HG03354 (cell line): ENCODE measurements around the gene FXR2.
A peak's percentile ranks its signal among the peaks of the same experiment; 100 is the strongest.
"Not testable (repeated sequence)": the region's sequence is repeated elsewhere in the genome, so short reads cannot be mapped to it uniquely, and the experiment has no call there.

Source experiments
- ATAC-seq: cut with Tn5 transposase; IDR thresholded peaks from one replicate; pipeline ENCODE4 v1.9.1; 2021; ENCODE audit warnings: mild to moderate bottlenecking; ENCODE audit not compliant: unreplicated experiment, poor library complexity, severe bottlenecking

FXR2 gene

DNA sequence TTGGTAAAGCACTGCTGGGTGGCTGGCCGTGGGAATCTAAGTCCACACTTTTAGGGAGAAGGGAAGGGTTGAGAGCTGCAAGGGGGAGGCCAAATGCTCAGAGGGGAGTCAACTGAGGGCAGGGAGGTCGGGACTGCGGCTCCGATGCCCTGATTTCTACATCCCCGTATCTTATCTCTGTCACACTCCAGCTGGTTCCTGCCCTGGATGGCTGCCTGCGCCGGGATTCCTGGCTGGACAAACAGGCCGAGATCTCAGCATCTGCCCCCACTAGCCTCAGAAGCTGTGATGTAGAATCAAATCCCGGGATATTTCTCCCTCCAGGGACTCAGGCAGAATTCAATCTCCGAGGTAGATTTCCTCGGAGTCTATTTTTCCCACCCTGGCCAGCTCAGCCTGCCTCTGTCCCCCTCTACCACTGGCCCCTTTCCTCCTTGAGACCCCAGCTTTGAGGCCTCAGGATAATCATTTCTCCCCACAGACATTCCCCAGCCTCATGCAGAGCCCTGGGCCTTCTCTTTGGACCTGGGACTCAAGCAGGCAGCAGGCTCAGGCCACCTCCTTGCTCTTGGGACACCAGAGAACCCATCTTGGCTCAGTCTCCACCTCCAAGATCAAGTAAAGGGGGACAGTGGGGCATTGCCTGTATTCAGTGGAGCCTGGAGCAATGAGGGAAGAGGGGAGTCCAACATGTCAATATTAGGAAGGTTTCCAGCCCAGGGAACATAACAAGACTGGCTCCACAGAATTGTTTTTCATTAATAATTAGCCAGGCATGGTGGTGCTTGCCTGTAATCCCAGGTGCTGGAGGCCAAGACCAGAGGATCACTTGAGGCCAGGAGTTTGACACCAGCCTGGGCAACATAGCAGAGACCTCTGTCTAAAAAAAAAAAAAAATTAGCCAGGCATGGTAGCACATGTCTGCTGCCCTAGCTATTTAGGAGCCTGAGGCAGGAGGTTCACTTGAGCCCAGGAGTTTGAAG lies 17.0 kb upstream of the FXR2 start:
- no peak for ATAC-seq

- ATAC-seq: no peak
Observed at GRCh38 chr17:7629939-7630571, 15.4 kb upstream of the FXR2 start, which contains the start of gene SHBG. SHBG (plus strand) TSS chr17:7630135; CDS start chr17:7630173, 38 bp downstream.

- peak; percentile 93 for ATAC-seq
Observed at GRCh38 chr17:7627250-7628121, 12.8 kb upstream of the FXR2 start, which contains the start of gene SAT2. SAT2 (minus strand) TSS chr17:7627821; CDS start chr17:7627635, 186 bp downstream.

DNA sequence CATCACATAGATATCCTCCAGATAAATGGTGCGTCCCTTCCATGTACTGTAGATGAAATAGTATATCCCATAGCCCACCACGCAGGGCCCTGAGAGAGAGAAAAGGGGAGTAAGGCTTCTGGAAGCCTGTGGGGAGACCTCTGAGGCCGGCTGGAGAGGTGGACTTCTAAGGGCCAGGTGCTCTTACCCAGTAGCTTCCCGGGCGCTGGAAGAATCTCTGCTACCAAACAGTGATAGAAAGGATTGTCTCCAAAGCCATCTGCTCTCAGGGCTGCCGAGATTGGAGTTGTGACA lies 12.2 kb upstream of the FXR2 start:
- no peak for ATAC-seq

- ATAC-seq: no peak
Observed at GRCh38 chr17:7626307-7626706, 11.6 kb upstream of the FXR2 start.

DNA sequence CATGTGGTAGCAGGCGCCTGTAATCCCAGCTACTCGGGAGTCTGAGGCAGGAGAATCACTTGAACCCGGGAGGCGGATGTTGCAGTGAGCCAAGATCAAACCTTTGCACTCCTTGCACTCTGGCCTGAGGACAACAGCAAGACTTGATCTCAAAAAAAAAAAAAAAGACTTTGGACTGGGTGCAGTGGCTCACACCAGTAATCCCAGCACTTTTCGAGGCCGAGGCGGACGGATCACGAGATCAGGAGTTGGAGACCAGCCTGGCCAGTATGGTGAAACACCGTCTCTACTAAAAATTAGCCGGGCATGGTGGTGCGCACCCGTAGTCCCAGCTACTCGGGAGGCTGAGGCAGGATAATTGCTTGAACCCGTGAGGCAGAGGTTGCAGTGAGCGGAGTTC lies 11.1 kb upstream of the FXR2 start:
- not testable (repeated sequence) for ATAC-seq

DNA sequence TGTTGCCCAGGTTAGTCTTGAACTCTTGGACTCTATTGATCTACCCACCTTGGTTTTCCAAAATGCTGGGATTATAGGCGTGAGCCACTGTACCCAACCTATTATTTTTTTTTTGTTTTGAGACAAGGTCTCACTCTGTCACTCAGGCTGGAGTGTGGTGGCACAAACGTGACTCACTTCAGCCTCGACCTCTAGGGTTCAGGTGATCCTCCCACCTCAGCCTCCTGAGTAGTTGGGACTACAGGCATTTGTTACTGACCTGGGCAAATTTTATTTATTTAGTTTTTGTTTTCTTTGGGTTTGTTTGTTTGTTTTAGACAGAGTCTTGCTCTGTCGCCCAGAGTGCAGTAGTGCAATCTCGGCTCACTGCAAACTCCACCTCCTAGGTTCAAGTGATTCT lies 9.0 kb upstream of the FXR2 start:
- no peak for ATAC-seq

DNA sequence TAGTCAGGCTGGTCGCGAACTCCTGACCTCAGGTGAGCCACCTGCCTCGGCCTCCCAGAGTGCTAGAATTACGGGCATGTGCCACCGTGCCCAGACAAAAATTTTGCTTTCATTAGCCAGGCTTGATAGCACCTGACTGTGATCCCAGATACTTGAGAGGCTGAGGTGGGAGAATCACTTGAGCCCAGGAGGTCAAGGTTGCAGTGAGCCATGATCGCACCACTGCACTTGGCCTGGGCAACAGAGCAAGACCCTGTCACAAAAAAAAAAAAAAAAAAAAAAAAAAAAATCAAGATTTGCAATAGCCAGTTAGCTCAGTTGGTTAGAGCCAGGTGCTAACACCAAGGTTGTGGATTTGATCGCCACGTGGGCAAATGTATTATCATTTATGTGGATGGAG lies 6.1 kb upstream of the FXR2 start:
- ATAC-seq: no peak

- no peak for ATAC-seq
Observed at GRCh38 chr17:7618608-7619007, 3.9 kb upstream of the FXR2 start.

GRCh38 chr17:7615265-7615747 lies 609 bp upstream of the FXR2 start:
- ATAC-seq: no peak

GRCh38 chr17:7613769-7614424 lies 800 bp downstream of the FXR2 start:
- no peak for ATAC-seq

DNA sequence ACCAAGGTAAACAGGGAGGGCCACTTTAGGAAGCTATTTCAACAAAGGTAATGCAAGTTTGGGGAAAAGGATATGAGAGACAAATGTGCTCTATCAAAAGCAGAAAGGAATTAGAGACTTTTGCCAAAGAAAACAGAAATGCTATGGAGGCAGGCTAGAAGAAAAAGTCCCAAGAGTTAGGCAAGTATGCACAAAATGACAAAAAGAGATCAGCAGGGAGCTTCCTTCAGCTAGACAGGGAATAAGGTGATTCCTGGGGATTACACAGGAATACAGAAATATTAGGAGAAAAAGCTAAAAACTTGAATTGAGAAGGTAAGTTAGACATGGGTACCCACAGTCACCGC lies 2.4 kb downstream of the FXR2 start:
- ATAC-seq: no peak

DNA sequence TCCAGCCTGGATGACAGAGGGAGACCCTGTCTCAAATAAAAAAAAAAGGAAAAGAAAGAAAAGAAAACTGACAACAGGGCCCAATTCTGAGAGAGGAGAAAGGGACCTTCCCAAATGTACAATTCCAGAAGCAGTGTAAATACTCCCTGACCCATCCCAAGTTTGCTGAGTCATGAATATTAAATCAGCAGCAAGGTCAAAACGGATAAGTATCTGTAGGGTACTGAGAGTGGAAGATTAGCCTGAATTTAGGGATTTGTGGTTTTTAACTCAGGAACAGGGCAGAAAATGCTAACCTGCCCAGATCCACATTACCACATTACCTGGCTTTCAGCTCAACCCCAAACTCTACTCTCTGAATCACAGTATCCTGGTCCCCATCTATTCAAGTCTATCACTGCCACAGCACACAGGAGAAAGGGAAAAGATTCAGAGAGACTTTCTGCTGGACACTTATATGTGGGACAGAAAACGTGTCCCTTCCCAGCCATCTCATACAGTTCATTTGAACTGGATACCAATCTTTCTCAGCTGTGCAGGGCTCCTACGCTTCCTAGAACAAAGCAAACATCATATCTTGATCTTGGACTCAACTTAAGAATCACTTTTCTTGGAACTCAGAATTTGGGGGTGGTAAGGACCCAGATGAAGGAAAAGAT lies 2.9 kb downstream of the FXR2 start:
- no peak for ATAC-seq

- ATAC-seq: no peak
Observed at GRCh38 chr17:7610641-7611040, 4.1 kb downstream of the FXR2 start.

- ATAC-seq: no peak
Observed at GRCh38 chr17:7606280-7606679, 8.4 kb downstream of the FXR2 start.

GRCh38 chr17:7597561-7597960 lies 17.1 kb downstream of the FXR2 start:
- ATAC-seq: not testable (repeated sequence)

DNA sequence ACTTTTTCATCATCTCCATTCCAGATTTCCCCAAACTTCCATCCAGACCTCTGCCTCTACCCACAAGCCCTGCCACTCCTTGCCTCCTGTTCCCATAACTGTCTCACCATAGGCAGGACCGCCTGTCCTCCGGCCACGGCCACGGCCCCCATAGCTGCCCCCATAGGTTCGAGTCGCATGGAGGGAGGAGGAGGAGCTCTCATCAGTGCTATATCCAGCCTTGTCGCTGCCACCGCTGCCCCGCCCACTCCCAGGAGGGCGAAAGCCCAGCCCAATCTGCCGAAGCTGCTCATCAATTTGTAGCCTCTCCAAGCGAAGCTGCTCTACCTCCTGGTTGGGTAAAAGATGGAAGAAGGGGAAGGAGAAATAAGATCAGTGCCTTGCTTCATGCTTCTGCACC lies 21.4 kb downstream of the FXR2 start:
- ATAC-seq: no peak

DNA sequence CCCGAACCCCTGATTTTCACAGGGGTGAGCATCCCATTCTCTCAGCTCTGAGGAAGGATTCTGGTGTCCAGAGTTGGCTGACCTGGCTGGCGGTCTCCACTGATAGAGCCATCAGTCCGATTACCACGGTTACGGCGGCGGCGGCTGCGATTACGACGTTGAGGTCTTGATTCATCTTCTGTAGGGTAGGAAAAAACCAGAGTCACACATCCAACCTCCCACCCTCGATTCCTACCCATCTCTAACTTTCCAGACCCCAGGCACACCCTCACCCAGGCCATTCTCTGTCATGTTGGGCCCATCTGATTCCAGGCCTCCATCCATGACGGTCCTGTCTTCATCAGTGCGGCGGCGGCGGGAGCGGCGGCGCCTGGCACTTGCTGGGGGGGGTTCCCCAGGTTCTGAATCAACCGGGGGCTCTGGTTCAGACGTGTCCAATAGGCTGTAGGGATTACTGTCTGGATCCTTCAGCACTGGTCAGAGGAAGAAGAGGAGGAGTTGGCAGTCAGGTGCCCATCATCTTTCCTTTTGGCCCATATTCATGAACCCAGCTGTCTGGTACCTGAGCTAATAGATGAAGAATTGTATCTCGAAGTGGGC lies 22.2 kb downstream of the FXR2 start:
- ATAC-seq: no peak

- no peak for ATAC-seq
Observed at GRCh38 chr17:7591596-7591995, 23.1 kb downstream of the FXR2 start.
